Epithelial cell of esophagus (primary cell): ENCODE measurements around the gene FOXL2NB.

Experiments
- DNase-seq: peaks from one replicate; pipeline ENCODE4 v3.0.0; 2010; ENCODE audit warnings: low read depth
- H3K4me3 ChIP-seq: 2 replicates; pipeline ENCODE4 v1.5.1; 2011; ENCODE audit warnings: mild to moderate bottlenecking, low read length, control low read depth
- TF ChIP-seq, protein P1 (sequence below): IDR thresholded peaks from 2 replicates; pipeline ENCODE4 v1.5.1; 2011; ENCODE audit warnings: low read depth, mild to moderate bottlenecking, low read length, control low read depth, inconsistent platforms; ENCODE audit not compliant: insufficient read depth; ENCODE audit errors: missing control alignments

Gene FOXL2NB

DNA sequence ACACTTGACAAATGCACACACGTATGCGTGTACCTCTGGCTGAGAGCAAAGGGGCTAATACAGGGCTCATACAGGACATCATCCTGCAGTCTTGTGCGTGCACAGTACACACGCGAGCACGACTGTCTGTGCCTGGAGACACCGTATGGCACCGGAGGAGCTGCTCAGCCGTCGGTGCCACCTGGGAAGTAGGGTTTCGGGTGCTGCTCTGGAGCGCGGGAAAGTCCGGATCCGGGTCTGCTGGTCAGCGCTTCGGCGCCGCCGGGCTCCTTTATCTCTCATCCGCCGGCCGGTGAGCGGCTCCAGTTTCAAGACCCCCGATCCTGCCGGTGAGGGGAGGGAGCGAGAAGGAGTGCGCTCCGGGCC is 9.3 kb upstream of the FOXL2NB start:
- no peak overlapping the region for H3K4me3 ChIP-seq
- no peak for DNase-seq
- TF ChIP-seq, protein P1, sequence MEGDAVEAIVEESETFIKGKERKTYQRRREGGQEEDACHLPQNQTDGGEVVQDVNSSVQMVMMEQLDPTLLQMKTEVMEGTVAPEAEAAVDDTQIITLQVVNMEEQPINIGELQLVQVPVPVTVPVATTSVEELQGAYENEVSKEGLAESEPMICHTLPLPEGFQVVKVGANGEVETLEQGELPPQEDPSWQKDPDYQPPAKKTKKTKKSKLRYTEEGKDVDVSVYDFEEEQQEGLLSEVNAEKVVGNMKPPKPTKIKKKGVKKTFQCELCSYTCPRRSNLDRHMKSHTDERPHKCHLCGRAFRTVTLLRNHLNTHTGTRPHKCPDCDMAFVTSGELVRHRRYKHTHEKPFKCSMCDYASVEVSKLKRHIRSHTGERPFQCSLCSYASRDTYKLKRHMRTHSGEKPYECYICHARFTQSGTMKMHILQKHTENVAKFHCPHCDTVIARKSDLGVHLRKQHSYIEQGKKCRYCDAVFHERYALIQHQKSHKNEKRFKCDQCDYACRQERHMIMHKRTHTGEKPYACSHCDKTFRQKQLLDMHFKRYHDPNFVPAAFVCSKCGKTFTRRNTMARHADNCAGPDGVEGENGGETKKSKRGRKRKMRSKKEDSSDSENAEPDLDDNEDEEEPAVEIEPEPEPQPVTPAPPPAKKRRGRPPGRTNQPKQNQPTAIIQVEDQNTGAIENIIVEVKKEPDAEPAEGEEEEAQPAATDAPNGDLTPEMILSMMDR: no peak

DNA sequence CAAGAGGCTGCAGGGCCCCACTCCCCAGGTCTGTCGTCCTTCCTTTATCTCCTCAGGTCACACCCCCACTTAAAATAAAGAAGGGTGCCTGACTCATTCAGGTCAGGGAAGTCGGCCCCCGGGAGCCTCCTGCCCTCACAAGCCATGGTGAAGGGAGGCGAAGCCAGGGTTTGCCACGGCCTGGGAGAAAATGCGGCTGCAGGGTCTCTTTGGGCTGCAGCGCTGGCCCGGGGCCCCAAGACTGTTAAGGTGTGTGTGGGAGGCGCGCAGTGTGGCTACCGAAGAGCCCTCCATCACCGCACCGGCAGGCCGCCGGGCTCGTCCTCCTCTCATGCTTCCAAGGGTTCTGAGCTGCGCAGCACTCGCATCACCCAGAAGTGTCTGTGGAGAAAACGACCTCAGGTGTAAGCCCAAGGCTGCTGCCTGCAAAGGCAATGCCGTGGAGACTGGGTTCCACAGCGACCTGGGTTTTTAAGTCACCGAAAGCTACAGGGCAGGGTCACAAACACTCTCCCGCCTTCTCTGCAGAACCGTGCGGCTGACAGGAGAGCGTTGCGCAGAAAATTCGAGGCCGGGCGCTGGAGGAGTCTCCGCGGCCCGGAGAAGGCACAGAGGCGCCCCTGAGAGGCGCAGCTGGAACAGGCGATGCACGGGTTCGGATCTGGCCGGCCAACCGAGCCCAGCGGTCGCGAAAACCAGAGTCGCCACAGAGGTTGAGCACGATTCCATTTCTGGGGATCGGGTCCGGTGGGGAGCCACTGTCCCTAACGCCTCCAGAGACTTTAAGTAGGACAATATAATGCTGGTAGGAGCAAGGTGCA is 8.8 kb upstream of the FOXL2NB start:
- TF ChIP-seq, protein P1: no peak
- H3K4me3 ChIP-seq: no peak overlapping the region
- no peak for DNase-seq

DNA sequence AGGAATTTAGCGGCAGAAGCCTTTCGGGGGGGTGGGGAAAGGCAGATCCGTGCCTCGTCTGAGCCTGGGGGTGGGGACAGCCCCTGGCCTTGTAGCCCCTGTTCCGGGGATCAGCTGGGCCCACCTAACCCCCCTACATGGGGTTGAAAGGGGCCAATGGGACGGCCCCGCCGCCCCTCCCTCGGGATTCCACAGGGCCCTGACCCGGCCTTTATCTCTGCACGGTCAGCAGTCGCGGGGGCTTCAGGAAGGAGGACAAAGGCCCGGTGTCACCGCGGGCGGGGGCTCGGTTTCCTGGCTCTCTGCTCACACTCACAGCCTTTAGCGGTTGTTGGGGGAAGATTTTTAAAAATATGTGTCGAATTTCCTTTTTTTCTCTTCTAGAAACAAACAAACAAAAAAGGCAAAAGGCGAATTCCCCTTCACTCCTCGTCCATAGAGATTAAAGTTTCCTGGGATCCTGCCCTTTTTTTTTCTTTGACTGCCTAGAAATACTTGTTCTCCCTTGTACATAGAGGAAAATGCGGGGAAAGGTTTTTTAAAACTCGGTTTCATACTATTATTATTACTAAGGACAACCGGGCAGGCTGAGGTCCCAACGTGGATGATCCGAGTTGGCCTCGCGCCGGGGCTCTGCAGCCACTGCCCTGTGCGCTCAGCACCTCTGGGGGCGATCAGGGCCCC is 8.0 kb upstream of the FOXL2NB start:
- TF ChIP-seq, protein P1: no peak
- H3K4me3 ChIP-seq: no peak overlapping the region

DNA sequence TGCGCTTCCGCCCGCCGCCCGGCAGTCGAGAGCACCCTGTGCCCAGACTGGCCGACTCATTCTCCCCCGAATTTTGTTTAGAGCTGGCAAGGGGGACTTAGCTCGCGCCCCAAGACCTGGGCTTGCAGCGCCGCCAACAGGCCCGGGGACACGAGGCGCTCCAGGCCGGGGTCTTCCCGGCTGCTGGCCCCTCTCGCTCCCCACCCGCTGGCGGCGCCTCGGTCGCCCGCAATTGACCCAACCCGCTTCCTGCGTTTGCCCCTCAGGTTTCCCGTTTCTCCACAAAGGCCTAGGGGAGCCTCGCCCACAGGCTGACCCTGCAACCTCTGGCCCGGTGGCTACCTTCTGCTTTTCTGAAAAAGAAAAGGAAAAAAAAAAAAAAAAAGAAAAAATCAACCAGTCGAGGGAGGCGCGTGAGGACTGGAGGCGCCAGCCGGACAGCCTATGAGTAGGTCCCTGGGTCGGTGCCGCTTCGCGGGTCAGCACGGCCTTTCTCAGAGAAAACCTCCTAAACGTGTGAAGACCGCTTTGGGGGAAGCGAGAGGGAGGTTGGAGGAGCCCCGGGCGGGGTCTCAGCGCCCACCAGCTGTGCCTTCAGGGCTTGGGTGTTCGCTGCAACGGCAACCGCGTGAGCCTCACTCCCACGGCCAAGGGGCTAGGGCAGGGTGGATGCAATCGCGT is 7.3 kb upstream of the FOXL2NB start:
- H3K4me3 ChIP-seq: no peak overlapping the region
- DNase-seq: no peak
- TF ChIP-seq, protein P1: no peak

More for the DNA sequence above, 8.0 kb upstream of the FOXL2NB start:
- DNase-seq: no peak

DNA sequence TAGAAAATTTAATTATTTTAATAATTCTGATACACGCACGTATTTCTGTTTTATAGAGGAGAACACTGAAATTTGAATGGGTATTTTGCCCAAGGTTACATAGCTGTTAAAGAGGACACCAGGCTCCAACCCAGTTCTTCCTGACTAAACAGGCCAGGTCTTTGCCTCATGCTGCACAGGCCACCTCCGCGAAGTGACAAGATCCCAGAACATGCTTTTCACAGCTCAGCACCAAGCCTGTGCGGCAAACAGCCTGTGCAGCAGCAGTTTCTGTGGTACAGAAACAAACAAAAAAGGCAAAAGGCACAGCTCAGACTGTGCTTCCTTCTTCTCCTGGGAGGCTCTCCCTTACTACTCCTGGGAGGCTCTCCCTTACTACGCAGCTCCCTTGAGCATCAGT is 6.6 kb upstream of the FOXL2NB start:
- H3K4me3 ChIP-seq: no peak overlapping the region
- DNase-seq: no peak
- TF ChIP-seq, protein P1: no peak

DNA sequence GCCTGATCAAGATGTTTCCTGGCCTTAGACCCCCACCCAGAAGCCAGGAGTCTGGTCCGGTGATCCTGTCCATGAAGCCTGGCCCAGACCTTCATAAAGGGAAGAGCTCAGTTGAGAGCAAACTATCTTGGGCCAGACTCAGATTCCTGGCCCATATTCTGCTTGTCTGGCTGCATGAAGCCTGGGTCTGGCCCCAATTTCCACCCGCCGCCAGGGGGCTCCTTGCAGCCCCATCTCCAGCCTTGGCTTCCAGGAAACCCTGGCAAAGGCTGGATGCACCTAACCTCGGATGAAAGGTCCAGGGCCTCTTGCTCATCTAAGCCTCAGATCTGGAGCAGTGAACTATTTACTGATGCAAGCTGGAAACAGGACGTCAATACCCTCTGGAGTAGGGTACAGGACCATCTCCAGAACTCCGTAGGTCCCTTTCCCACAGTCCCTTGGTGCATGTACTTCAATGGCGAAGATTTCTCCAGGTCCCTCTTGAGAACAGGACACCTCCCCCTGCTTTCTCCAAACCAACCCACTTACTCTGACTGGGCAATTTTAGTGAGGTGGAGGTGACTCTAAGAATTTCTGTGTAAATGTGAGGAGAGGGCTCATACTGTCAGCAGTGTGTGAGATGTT is 5.6 kb upstream of the FOXL2NB start:
- H3K4me3 ChIP-seq: no peak overlapping the region
- TF ChIP-seq, protein P1: peak; percentile 48
- peak; percentile 65 for DNase-seq
